HG02852 (cell line): Measurements from ENCODE around the gene KCNG2.

Experiments used
- ATAC-seq: cut with Tn5 transposase; IDR thresholded peaks from one replicate; pipeline ENCODE4 v1.9.1; 2021; ENCODE audit warnings: mild to moderate bottlenecking, moderate library complexity; ENCODE audit not compliant: unreplicated experiment

The KCNG2 gene

GRCh38 chr18:79816981-79817606 lies 19.4 kb downstream of the KCNG2 start:
- no peak for ATAC-seq

- ATAC-seq: no peak
These were observed 19.9 kb downstream of the KCNG2 start for GRCh38 chr18:79817607-79817998.

GRCh38 chr18:79818036-79818435 lies 20.3 kb downstream of the KCNG2 start:
- ATAC-seq: no peak

GRCh38 chr18:79818631-79819030 lies 20.9 kb downstream of the KCNG2 start:
- ATAC-seq: no peak

GRCh38 chr18:79819064-79819967 lies 21.6 kb downstream of the KCNG2 start:
- ATAC-seq: no peak

GRCh38 chr18:79819968-79820351 lies 22.2 kb downstream of the KCNG2 start:
- peak; percentile 93 for ATAC-seq

- ATAC-seq: no peak
These were observed 25.4 kb downstream of the KCNG2 start for GRCh38 chr18:79823120-79823519.

GRCh38 chr18:79825913-79826312 lies 28.2 kb downstream of the KCNG2 start:
- no peak for ATAC-seq

GRCh38 chr18:79826966-79827365 lies 29.2 kb downstream of the KCNG2 start:
- no peak for ATAC-seq

GRCh38 chr18:79828258-79828657 lies 30.5 kb downstream of the KCNG2 start:
- ATAC-seq: no peak

- no peak for ATAC-seq
These were observed 31.6 kb downstream of the KCNG2 start for GRCh38 chr18:79829136-79829854.

- no peak for ATAC-seq
These were observed 34.4 kb downstream of the KCNG2 start for GRCh38 chr18:79832169-79832568.

- no peak for ATAC-seq
These were observed 37.1 kb downstream of the KCNG2 start for GRCh38 chr18:79834834-79835233.

GRCh38 chr18:79841936-79842335 lies 44.2 kb downstream of the KCNG2 start:
- no peak for ATAC-seq

- ATAC-seq: no peak
These were observed 47.3 kb downstream of the KCNG2 start for GRCh38 chr18:79844999-79845563.

- no peak for ATAC-seq
These were observed 49.3 kb downstream of the KCNG2 start for GRCh38 chr18:79846936-79847557.

- ATAC-seq: no peak
These were observed 50.0 kb downstream of the KCNG2 start for GRCh38 chr18:79847606-79848293.

- ATAC-seq: no peak
These were observed 50.5 kb downstream of the KCNG2 start for GRCh38 chr18:79848294-79848578.

GRCh38 chr18:79848579-79849327 lies 51.0 kb downstream of the KCNG2 start:
- ATAC-seq: no peak
